HS-27A (cell line): ENCODE measurements around the gene HACE1.
A peak's percentile ranks its signal among the peaks of the same experiment; 100 is the strongest.
"Not testable (repeated sequence)": the region's sequence is repeated elsewhere in the genome, so short reads cannot be mapped to it uniquely, and the experiment has no call there.

Experiments used
- DNase-seq: peaks from one replicate; pipeline ENCODE4 v3.0.0-alpha.2; 2012; ENCODE audit warnings: low read depth, missing footprints

Gene HACE1

GRCh38 chr6:104829183-104829958 lies 30.3 kb downstream of the HACE1 start:
- no peak for DNase-seq

GRCh38 chr6:104828478-104828877 lies 31.2 kb downstream of the HACE1 start:
- DNase-seq = no peak

DNA sequence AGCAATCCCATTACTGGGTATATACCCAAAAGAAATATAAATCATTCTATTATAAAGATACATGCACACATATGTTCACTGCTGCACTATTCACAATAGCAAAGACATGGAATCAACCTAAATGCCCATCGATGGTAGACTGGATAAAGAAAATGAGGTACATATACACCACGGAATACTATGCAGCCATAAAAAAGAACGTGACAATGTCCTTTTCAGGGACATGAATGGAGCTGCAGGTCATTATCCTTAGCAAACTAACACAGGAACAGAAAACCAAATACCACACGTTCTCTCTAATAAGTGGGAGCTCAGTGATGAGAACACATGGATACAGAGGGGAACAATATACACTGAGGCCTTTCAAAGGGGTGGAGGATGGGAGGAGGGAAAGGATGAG lies 38.9 kb downstream of the HACE1 start:
- DNase-seq = not testable (repeated sequence)

DNA sequence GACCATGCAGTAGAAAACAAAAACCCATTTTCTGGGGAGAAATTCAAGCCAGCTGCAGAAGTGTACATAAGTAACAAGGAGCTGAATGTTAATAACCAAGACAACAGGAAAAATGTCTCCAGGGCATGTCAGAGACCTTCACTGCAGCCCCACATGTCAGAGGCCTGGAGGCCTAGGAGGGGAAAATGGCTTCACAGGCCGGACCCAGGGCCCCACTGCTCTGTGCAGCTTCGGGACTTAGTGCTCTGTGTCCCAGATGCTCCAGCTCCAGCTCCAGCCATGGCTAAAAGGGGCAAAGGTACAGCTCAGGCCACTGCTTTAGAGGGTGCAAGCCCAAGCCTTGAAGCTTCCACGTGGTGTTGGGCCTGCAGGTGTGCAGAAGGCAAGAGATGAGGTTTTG lies 43.6 kb downstream of the HACE1 start:
- no peak for DNase-seq

- DNase-seq = no peak
Observed at GRCh38 chr6:104814743-104815142, 45.0 kb downstream of the HACE1 start.

GRCh38 chr6:104813552-104813951 lies 46.2 kb downstream of the HACE1 start:
- no peak for DNase-seq

DNA sequence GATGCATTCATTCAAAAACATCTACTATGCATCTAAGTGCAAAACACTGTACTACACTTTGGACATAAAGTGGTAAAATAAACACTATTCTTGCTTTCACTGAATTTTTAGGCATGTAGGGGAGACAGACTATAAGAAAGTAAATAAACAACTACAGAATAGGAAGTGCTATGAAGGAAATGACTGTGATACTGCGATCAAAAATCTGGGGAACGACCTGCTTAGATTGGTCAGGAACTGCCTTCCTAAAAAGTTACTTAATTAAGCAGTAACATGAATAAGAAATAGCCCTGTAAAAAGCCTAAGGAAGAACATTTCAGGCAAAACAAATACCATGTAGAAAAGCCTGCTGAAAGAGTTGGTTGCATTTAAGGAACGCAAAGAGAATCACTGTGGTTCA lies 50.6 kb downstream of the HACE1 start:
- no peak for DNase-seq

GRCh38 chr6:104805335-104805734 lies 54.4 kb downstream of the HACE1 start:
- DNase-seq = not testable (repeated sequence)

- DNase-seq = no peak
Observed at GRCh38 chr6:104799134-104799657, 60.5 kb downstream of the HACE1 start.

DNA sequence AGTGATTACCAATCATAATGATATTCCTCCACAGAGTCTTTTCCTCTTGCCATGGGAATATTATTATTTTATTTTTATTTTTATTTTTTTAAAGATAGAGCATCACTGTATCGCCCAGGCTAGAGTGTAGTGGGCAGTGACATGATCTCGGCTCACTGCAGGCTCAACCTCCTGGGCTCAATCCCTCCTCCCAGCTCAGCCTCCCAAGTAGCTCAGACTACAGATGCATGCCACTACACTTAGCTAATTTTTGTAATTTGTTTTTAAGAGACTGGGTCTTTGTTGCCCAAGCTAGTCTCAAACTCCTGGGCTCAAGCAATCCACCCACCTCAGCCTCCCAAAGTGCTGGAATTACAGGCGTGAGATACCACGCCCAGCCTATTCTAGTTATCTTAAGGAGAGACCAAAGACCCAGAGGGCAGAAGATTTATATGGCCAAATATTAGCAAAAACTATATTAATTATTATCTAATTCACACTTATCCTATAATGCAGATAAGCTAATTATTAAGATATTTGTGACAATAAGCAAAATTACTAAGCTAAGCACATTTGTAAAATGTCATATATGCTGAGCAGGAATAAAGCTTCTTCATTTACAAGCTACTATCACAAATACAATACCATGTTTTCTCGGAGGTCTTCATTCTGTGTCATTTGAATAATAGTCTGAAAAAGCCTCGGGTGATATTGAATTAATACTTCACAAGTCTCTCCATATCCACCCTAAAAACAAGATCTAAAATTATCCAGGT lies 63.5 kb downstream of the HACE1 start:
- DNase-seq = no peak

DNA sequence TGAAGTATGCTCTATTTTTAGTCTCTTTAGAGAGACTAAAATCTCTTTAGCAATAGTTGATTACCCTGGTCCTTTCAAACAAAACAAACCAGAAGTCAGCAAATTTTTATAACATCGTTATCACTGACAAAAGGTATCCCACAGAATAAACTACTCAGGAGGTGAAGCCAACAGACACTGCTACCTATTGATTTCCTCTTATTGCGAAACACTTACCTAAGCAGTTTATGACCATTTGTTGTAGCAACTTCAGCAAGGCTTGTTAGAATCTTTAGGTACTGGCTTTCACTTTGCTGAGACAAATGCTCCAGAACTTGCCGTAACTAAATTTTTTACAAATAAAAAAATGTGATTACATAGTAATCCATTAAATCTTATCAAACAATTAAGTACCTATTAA lies 64.4 kb downstream of the HACE1 start:
- DNase-seq = no peak

DNA sequence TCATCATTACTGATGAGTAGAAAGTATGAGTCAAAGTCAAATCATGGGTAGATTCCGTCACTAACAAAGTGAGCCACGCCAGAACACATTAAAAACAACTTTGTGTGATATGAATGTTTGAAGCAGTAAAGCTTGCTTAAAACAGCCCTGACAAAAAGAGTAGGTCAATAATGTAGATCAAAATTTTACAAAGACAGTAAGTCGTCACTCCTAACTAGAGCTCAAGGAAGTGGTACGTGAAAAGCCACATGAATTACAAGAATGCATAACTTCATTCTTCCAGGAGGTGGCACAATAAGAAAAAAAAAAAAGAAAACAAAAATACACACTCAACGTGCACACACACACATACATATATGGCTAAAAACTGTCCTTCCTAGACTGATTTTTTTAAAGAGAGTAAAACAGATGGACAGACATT lies 69.9 kb downstream of the HACE1 start:
- peak; percentile 31 for DNase-seq

DNA sequence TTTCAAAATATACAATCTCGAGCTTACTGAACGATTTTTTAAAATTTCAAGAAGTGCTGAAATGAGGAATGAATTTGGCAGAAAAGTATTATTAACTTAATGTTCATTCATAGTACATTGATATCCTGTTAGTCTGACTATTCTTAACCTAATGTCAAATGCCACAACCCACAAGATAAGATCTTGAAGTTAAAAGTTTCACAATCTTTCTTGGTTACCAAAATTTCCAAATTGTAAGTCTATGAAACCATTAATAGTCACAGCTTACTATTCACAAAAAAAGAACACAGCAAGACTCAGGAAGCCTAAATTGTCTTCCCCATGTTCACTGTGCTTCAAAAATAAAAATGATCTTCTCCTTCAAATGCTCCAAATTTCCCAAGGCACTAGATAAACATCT lies 71.3 kb downstream of the HACE1 start:
- DNase-seq = no peak

DNA sequence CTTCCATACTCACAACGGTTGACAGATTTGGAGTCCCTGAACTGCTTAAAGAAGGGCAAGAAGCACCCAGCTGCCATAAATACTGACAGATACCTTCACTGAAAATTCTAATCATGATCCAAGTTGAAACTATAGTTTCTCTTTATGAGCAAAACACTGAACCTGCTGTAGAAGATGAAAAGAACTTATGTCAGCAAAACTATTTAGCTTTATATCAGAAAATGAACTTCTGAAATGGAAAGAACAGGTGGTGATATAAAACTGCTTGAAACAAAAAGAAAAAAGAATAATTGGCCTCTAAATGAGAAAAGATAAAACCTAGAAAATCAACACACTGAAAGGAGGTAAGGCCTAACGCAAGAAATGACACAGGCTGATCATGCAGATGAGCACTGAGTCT lies 72.4 kb downstream of the HACE1 start:
- no peak for DNase-seq

- no peak for DNase-seq
Observed at GRCh38 chr6:104784884-104785283, 74.8 kb downstream of the HACE1 start.

DNA sequence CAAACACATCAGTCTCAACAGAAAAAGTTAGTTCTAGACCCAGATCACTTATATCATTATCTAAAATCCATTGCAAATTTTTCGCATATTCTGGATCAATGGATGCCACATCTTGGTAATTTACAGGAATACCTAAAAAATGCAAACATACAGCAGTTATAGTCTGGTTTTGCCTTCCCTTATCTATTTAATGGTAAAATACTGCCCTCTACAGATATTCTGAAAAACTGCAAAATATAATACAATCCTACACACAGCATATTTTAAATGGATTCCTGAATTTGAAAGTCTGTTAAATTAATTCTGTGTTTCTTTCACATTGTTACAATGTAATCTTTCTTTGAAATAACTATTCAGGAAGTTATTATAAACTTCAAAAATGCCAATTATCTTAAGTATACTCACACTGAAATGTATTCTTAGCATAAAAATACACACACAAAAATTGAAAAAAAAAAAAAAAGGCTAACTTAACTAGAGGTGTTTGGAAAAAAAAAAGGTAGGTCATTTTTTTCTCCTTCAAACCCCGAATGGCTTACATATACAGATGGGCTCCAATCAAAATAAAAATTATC lies 88.4 kb downstream of the HACE1 start:
- DNase-seq = no peak

GRCh38 chr6:104768906-104769305 lies 90.8 kb downstream of the HACE1 start:
- DNase-seq = no peak

GRCh38 chr6:104766595-104766994 lies 93.1 kb downstream of the HACE1 start:
- DNase-seq = no peak

- no peak for DNase-seq
Observed at GRCh38 chr6:104754788-104755409, 104.8 kb downstream of the HACE1 start.

DNA sequence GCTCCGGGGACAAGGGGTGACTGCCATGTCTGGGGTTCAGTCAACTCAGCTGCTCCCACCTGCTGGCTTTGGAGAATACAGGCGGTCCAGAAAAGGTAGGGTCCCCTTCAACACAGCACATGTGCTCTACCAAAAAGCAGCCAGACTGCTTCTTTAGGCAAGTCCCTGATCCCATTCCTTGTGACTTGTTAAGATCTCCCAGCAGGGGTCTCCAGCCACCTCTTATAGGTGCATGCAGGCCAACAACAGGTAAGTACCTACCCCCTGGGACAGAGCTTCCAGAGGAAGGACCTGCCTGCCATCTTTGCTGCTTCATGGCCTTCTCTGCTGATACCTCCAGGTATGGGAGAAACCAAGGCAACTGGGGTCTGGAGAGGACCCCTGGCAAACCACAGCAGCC lies 106.5 kb downstream of the HACE1 start:
- DNase-seq = no peak

DNA sequence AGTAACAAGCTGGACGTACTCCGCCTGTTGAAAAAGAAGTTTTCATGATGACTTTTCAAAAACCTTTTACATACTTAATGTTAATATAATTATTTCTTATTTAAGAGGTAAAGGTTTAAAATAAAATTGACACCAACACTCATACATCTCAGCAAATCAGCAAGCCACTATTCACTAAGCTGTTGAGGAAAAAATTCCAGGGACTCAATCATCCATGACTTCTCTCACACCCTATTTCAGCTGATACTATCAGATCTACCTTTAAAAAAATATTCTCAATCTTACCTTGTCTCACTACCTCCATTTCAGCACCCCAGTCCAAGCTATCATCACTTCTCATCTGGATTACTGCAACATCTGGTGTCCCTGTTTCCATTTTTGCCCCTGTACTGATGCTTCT lies 109.3 kb downstream of the HACE1 start:
- DNase-seq = no peak

DNA sequence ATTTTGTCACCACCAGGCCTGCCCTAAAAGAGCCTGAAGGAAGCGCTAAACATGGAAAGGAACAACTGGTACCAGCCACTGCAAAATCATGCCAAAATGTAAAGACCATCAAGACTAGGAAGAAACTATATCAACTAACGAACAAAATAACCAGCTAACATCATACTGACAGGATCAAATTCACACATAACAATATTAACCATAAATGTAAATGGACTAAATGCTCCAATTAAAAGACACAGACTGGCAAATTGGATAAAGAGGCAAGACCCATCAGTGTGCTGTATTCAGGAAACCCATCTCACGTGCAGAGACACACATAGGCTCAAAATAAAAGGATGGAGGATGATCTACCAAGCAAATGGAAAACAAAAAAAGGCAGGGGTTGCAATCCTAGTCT lies 120.6 kb downstream of the HACE1 start:
- not testable (repeated sequence) for DNase-seq
